CD14-positive monocyte (primary cell): Measurements from ENCODE around the gene CAPG. TPM values are rescaled to one million over a fixed set of nuclear protein-coding genes. Genes with fewer than 3 reads are reported as not detected.

Experiments used
- DNase-seq, 3 donors: peaks; one replicate each; pipeline ENCODE4 v3.0.0-alpha.2; 2011 to 2022
- H2AFZ ChIP-seq: 2 replicates; pipeline ENCODE4 v1.6.0; 2012; ENCODE audit warnings: mild to moderate bottlenecking, low read depth, low read length, inconsistent platforms; ENCODE audit not compliant: insufficient read depth, poor library complexity, severe bottlenecking
- H3K27ac ChIP-seq, 2 donors: 1 replicate in 1 of 2; 2 replicates in 1 of 2; pipeline ENCODE4 v1.5.1; 2012 to 2013; ENCODE audit warnings: low read length in 2 of 2, control low read depth in 1 of 2, inconsistent platforms in 1 of 2, low read depth in 1 of 2, mild to moderate bottlenecking in 1 of 2
- H3K27me3 ChIP-seq, 2 donors: one replicate each; pipeline versions ENCODE4 v1.6.0 to v1.6.1; 2011 to 2013; ENCODE audit warnings: low read length in 2 of 2; ENCODE audit not compliant: control insufficient read depth in 2 of 2, insufficient read depth in 2 of 2
- H3K36me3 ChIP-seq, 2 donors: replicated peaks in 1 of 2; 1 replicate in 1 of 2; 2 replicates in 1 of 2; pipeline versions ENCODE4 v1.5.1 to v1.6.1; 2012 to 2013; ENCODE audit warnings: low read length in 2 of 2, control low read depth in 1 of 2, inconsistent platforms in 1 of 2, mild to moderate bottlenecking in 1 of 2; ENCODE audit not compliant: insufficient read depth in 2 of 2, control insufficient read depth in 1 of 2
- H3K4me1 ChIP-seq, 2 donors: 1 replicate in 1 of 2; 2 replicates in 1 of 2; pipeline versions ENCODE4 v1.5.1 to v1.6.1; 2012 to 2013; ENCODE audit warnings: low read length in 2 of 2, control low read depth in 1 of 2, inconsistent platforms in 1 of 2, mild to moderate bottlenecking in 1 of 2, moderate library complexity in 1 of 2; ENCODE audit not compliant: insufficient read depth in 2 of 2, control insufficient read depth in 1 of 2
- H3K4me2 ChIP-seq: replicated peaks from 2 replicates; pipeline ENCODE3; 2012; ENCODE audit warnings: low read length, moderate library complexity, mild to moderate bottlenecking; ENCODE audit not compliant: poor library complexity, severe bottlenecking; ENCODE audit errors: extremely low read depth
- H3K4me3 ChIP-seq, 3 experiments: fragments of 200-600 bp in 1 of 3; sonication (generic) in 1 of 3; replicated peaks in 1 of 3; 1 replicate in 2 of 3; 2 replicates in 1 of 3; pipeline ENCODE4 v1.5.1; 2011 to 2013; ENCODE audit warnings: low read length in 3 of 3, mild to moderate bottlenecking in 3 of 3, control low read depth in 2 of 3, low read depth in 2 of 3, inconsistent platforms in 1 of 3, moderate library complexity in 1 of 3
- H3K79me2 ChIP-seq: 2 replicates; pipeline ENCODE4 v1.6.0; 2012; ENCODE audit warnings: mild to moderate bottlenecking, control low read depth, inconsistent platforms, low read length, moderate library complexity; ENCODE audit not compliant: insufficient read depth
- H3K9ac ChIP-seq: 2 replicates; pipeline ENCODE4 v1.6.0; 2017; ENCODE audit warnings: low read length, mild to moderate bottlenecking; ENCODE audit not compliant: insufficient read depth, poor library complexity, severe bottlenecking
- H3K9me3 ChIP-seq, 2 donors: replicated peaks in 1 of 2; 1 replicate in 1 of 2; 2 replicates in 1 of 2; pipeline versions ENCODE4 v1.5.1 to v1.6.1; 2012 to 2013; ENCODE audit warnings: low read length in 2 of 2, control low read depth in 1 of 2; ENCODE audit not compliant: control insufficient read depth in 1 of 2, insufficient read depth in 1 of 2
- H4K20me1 ChIP-seq: 2 replicates; pipeline ENCODE4 v1.6.0; 2012; ENCODE audit warnings: mild to moderate bottlenecking, low read length, control low read depth, moderate library complexity; ENCODE audit not compliant: insufficient read depth
- H3K27ac Mint-ChIP-seq, 7 donors: one replicate each; pipeline ENCODE4 v1.8.0; 2020; ENCODE audit warnings: mild to moderate bottlenecking in 7 of 7, mixed read lengths in 7 of 7, moderate library complexity in 6 of 7, inconsistent platforms in 2 of 7
- H3K27me3 Mint-ChIP-seq, 3 donors: one replicate each; pipeline ENCODE4 v1.8.0; 2021 to 2022; ENCODE audit warnings: low read depth in 3 of 3, mild to moderate bottlenecking in 3 of 3, mixed read lengths in 3 of 3, moderate library complexity in 3 of 3, inconsistent platforms in 1 of 3
- H3K36me3 Mint-ChIP-seq, 2 donors: one replicate each; pipeline ENCODE4 v1.8.0; 2020; ENCODE audit warnings: mixed read lengths in 2 of 2, inconsistent platforms in 1 of 2, mild to moderate bottlenecking in 1 of 2
- H3K4me1 Mint-ChIP-seq: one replicate; pipeline ENCODE4 v1.8.0; 2020; ENCODE audit warnings: mild to moderate bottlenecking, mixed read lengths
- H3K4me3 Mint-ChIP-seq, 2 donors: one replicate each; pipeline ENCODE4 v1.8.0; 2020; ENCODE audit warnings: mild to moderate bottlenecking in 2 of 2, mixed read lengths in 2 of 2, moderate library complexity in 1 of 2
- H3K9me3 Mint-ChIP-seq, 7 donors: one replicate each; pipeline ENCODE4 v1.8.0; 2020 to 2022; ENCODE audit warnings: mixed read lengths in 7 of 7, mild to moderate bottlenecking in 6 of 7, moderate library complexity in 6 of 7, inconsistent platforms in 2 of 7
- CTCF ChIP-seq: fragments of 200-600 bp; IDR thresholded peaks from one replicate; pipeline ENCODE4 v1.8.0; 2022; ENCODE audit warnings: antibody characterized with exemption, mild to moderate bottlenecking
- WGBS: methylation state at CpG from one replicate; pipeline ENCODE4 v1.1.5; 2013; ENCODE audit warnings: missing lambda C conversion rate; ENCODE audit not compliant: insufficient coverage; 5-methylcytosine and 5-hydroxymethylcytosine counted together
- intact Hi-C, 2 donors: fragments of 100-400 bp; cut with micrococcal nuclease; formaldehyde crosslinking; loops; one replicate each; pipeline versions ENCODE4 v1.15.0 to v1.15.1; 2023
- polyA minus RNA-seq: library from RNA; depleted of rRNA, polyadenylated mRNA; stranded (reverse); fragments of >200 nt; gene quantifications from 2 replicates; pipeline ENCODE4 v1.2.3, GENCODE V29; 2012
- polyA plus RNA-seq, 3 donors: library from polyadenylated mRNA; depleted of rRNA in 1 of 3; unstranded in 2 of 3; stranded (reverse) in 1 of 3; fragments of 300-500 nt in 2 of 3; fragments of >200 nt in 1 of 3; fragmentation: Illumina TruSeq in 2 of 3; gene quantifications; 1 replicate in 2 of 3; 2 replicates in 1 of 3; pipeline ENCODE4 v1.2.3, GENCODE V29; 2012 to 2021
- total RNA-seq, 12 experiments: library from RNA in 1 of 12; stranded (reverse) in 1 of 12; fragments of 120-200 nt in 1 of 12; gene quantifications; one replicate each; pipeline ENCODE4 v1.2.4 and lab custom pipeline; 2013 to 2026; ENCODE audit warnings: mixed read lengths in 6 of 12, inconsistent platforms in 1 of 12

Gene CAPG
- total RNA-seq (2013), result 558 TPM
- 100 to 1,000 TPM; 474 to 847 (median 631) TPM for polyA plus RNA-seq
- polyA minus RNA-seq, result 365 and 594 TPM in 2 replicates
- 66.6 to 168 (median 143) reads per million in 11 experiments for total RNA-seq (lab: John Stamatoyannopoulos, UW)

- Mint-ChIP-seq H3K4me3 (peak within 1 kb of the TSS; percentile 86 to 95), H3K36me3 (peaks cover 0 to 2% of the 10 kb centered on the region in 2 donors), H3K27me3 (peaks cover 0 to 6% (median 3%) of the 10 kb centered on the region in 3 donors), H3K9me3 (no peaks in the 10 kb centered on the region), H3K27ac (peak within 1 kb of the TSS; percentile 93 to 96 (median 95)), H3K4me1 (peaks cover 91% of the 10 kb centered on the region)
- no peaks in the 10 kb centered on the region for H3K36me3 ChIP-seq
- peak within 1 kb of the TSS; percentile 97 for H3K4me2 ChIP-seq
- TF ChIP-seq CTCF, result no peak
- peaks cover 72% of the 10 kb centered on the region for H3K79me2 ChIP-seq
- peak within 1 kb of the TSS; percentile 84 for H3K9ac ChIP-seq
- intact Hi-C loops, result loop anchor here (10.0 kb wide), 3 partner anchors 85 to 1155 kb away; partner anchors contain the start of genes C2orf68 (in 1 of the 2), CHMP3 (in 1 of the 2), TGOLN2 (in 1 of the 2) and USP39 (in 1 of the 2)
- peak within 1 kb of the TSS; percentile 38 to 89 (median 66) for H3K4me3 ChIP-seq
- no peaks in the 10 kb centered on the region for H3K27me3 ChIP-seq
- H3K4me1 ChIP-seq, result peaks cover 86 to 100% of the 10 kb centered on the region in 2 donors
- peak within 1 kb of the TSS; percentile 85 to 90 for H3K27ac ChIP-seq
- DNase-seq, result peak; percentile 75 to 80 (median 80)
- H3K9me3 ChIP-seq, result no peaks in the 10 kb centered on the region
- peak within 1 kb of the TSS; percentile 75 for H2AFZ ChIP-seq
- H4K20me1 ChIP-seq, result no peaks in the 10 kb centered on the region
- 4% methylated on average over 10 of the region's 12 CpGs for WGBS
These were observed at the start of gene CAPG for GRCh38 chr2:85409845-85410583. TSS of gene CAPG (minus strand) at chr2:85410366. CDS start at chr2:85402145, 8,221 bp downstream.

- TF ChIP-seq CTCF, result no peak
- no peak for DNase-seq
- no peak overlapping the region for H3K27ac Mint-ChIP-seq
- no peaks in the 10 kb centered on the region for H3K9me3 ChIP-seq
- H4K20me1 ChIP-seq, result no peaks in the 10 kb centered on the region
- H3K27me3 Mint-ChIP-seq, result peaks cover 0 to 2% (median 2%) of the 10 kb centered on the region in 3 donors
- no peaks in the 10 kb centered on the region for H3K4me1 ChIP-seq
- H3K4me3 Mint-ChIP-seq, result no peak overlapping the region
- H3K27ac ChIP-seq, result no peak overlapping the region
- H2AFZ ChIP-seq, result no peak overlapping the region
- intact Hi-C loops, result no loop called here
- H3K36me3 Mint-ChIP-seq, result no peaks in the 10 kb centered on the region
- H3K4me2 ChIP-seq, result no peak overlapping the region
- no CpG with 5 or more reads among the region's 1 CpG for WGBS
- no peaks in the 10 kb centered on the region for H3K27me3 ChIP-seq
- no peaks in the 10 kb centered on the region for H3K4me1 Mint-ChIP-seq
- H3K4me3 ChIP-seq, result no peak overlapping the region
- H3K9me3 Mint-ChIP-seq, result peaks cover 0 to 3% (median 0%) of the 10 kb centered on the region in 7 donors
- H3K36me3 ChIP-seq, result no peaks in the 10 kb centered on the region
- no peak overlapping the region for H3K9ac ChIP-seq
- no peaks in the 10 kb centered on the region for H3K79me2 ChIP-seq
These were observed 49.6 kb upstream of the CAPG start for GRCh38 chr2:85459771-85460170.
